ENCODE measurements around the gene RPL36A. TPM values are rescaled to one million over a fixed set of nuclear protein-coding genes. Genes with fewer than 3 reads are reported as not detected.

Gene RPL36A
- total RNA-seq, 2 donors from 2014 or later: 62.9 to 148 TPM

DNA sequence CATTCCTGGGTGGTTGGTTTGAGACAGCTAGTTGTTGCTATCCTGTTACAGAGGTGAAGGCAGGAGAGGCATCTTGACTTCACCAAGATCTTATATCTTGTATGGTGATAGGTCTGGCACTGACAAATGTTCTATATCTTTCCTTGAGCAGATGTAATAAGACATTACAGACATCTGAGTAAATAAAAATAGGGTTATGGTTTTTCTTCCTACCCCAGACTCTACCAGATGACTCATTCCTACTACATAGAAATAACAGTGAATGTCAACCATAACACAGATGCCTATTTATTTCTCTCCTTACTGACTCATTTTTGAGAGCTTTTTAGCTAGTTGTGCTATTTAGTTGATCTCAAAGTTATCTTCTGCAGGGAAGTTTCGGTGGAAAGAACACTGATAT, 39.1 kb downstream of the RPL36A start:
- Mint-ChIP-seq H3K27ac (peak overlapping the region; percentile 73 to 76), H3K4me3 (peak overlapping the region; percentile 78), H3K4me1 (ENCODE audit: low read depth in 2 of 2) (peaks cover 13 to 14% of the 10 kb centered on the region in 2 donors), H3K36me3 (peaks cover 14% of the 10 kb centered on the region), H3K27me3 (peaks cover 0 to 2% of the 10 kb centered on the region in 2 donors), H3K9me3 (no peaks in the 10 kb centered on the region)
- ATAC-seq (peak; percentile 50 to 89), DNase-seq (ENCODE audit: low spot score) (no peak)

DNA sequence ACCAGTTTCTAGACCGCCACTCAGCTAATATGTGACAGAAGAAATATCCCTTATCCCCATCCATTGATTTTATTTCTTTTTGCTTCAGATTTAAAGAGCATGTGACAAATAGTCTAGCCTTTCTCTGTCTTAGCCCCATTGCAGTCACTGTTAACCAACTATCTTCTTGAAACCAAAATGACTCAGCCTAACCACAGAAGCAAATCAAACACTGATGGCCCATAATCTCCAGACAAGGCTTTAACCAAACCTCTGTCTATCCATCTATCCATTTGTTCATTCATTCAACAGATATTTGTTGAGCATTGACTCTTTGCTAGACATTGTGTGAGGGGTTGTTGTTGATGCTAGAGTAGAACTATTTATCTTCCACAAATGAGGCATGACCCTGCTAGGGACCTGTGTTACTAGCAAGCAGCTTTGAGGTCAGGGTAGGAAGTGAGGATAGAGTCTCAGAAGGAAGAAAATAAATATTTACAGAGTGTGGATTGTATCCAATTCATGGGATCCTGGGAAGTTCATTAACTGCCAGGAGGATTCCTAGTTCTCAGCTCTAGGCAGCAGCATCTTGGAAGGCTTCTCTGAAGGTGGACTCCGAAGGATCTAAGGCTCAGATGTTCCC, 39.8 kb downstream of the RPL36A start:
- H3K4me3 Mint-ChIP-seq: peak overlapping the region; percentile 78
- H3K27me3 Mint-ChIP-seq: no peaks in the 10 kb centered on the region
- peaks cover 10% of the 10 kb centered on the region for H3K36me3 Mint-ChIP-seq
- no peaks in the 10 kb centered on the region for H3K9me3 Mint-ChIP-seq
- ATAC-seq (peak; percentile 75 to 93), DNase-seq (ENCODE audit: low spot score) (no peak)
- peaks cover 11 to 12% of the 10 kb centered on the region in 2 donors for H3K4me1 Mint-ChIP-seq (ENCODE audit: low read depth in 2 of 2)
- H3K27ac Mint-ChIP-seq: peak overlapping the region; percentile 73 to 76

DNA sequence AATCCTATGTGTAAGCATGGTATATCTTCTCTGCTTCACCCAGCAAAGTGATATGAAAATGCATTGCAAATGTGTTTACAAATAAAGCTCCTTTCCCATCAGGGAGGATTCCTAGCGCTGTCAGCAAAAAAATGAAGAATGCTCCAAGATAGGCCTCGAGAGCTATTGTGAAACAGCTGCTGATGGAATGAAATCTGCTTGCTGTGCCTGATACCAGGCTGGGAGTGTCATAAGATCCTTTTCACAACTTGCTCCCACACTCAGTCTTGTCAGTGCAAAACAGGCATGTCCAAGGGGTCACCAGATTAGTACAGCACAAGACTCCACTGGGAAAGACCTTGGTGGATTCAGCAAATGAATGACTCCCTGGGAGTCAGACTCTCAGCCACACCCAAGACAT, 51.3 kb downstream of the RPL36A start:
- Mint-ChIP-seq H3K4me1 (ENCODE audit: low read depth in 2 of 2) (peaks cover 7% of the 10 kb centered on the region in 2 donors), H3K27ac (no peak overlapping the region), H3K36me3 (peaks cover 13% of the 10 kb centered on the region), H3K4me3 (no peak overlapping the region), H3K9me3 (no peaks in the 10 kb centered on the region), H3K27me3 (no peaks in the 10 kb centered on the region)
- ATAC-seq (no peak), DNase-seq (ENCODE audit: low spot score) (no peak)

Other genes starting within 250 kb of the RPL36A start
- under 1 TPM; 0.31 to 0.64 TPM for gene DRP2, start 171.2 kb upstream of the RPL36A start, total RNA-seq
- under 1 TPM; 0.19 to 0.84 TPM for gene TAF7L, start 99.7 kb upstream of the RPL36A start, total RNA-seq
- 10 to 100 TPM; 18.6 to 31.9 TPM for gene TIMM8A, start 42.3 kb upstream of the RPL36A start, total RNA-seq
- 1 to 10 TPM in 1 of 2 donors, under 1 TPM in 1; 0.38 to 7.2 TPM for gene BTK, start 4.8 kb upstream of the RPL36A start, total RNA-seq
- 10 to 100 TPM; 42.1 to 58.2 TPM for gene GLA, start 16.9 kb downstream of the RPL36A start, total RNA-seq
- 10 to 100 TPM; 34.0 to 43.8 TPM for gene HNRNPH2, start 17.2 kb downstream of the RPL36A start, total RNA-seq
- 1 to 10 TPM; 2.7 to 7.4 TPM for gene ARMCX4, start 94.4 kb downstream of the RPL36A start, total RNA-seq
- not detected for gene ARMCX1, start 159.5 kb downstream of the RPL36A start, total RNA-seq
- gene ARMCX6, start 227.0 kb downstream of the RPL36A start, total RNA-seq: 10 to 100 TPM; 41.5 to 45.6 TPM
- gene ARMCX3, start 232.1 kb downstream of the RPL36A start, total RNA-seq: 10 to 100 TPM; 39.4 to 45.1 TPM